ENCODE measurements around the gene AP3D1.

GRCh38 chr19:2142173-2142829 lies 9.1 kb downstream of the AP3D1 start:
- no peak for TF ChIP-seq CTCF (conservative IDR thresholded peaks at IDR 0.05)
- TF ChIP-seq EZH2 (IDR thresholded peaks at IDR 0.05; ENCODE audit: low read depth), result no peak

Data from PC-9 (cell line).